Transverse colon (tissue), 4 donors: ENCODE measurements around the gene UBR3. TPM values are rescaled to one million over a fixed set of nuclear protein-coding genes. Genes with fewer than 3 reads are reported as not detected.
A peak's percentile ranks its signal among the peaks of the same experiment; 100 is the strongest.

ENCODE experiments used
- DNase-seq: peaks from one replicate; pipeline ENCODE4 v3.0.0-alpha.2; 2019
- H3K27ac ChIP-seq, 4 donors: fragments of 200-600 bp; sonication (generic); 2 replicates each; pipeline ENCODE4 v1.5.1; 2016 to 2018; ENCODE audit warnings: inconsistent platforms in 4 of 4
- H3K27me3 ChIP-seq: fragments of 200-600 bp; sonication (generic); 2 replicates; pipeline ENCODE4 v1.5.1; 2017; ENCODE audit warnings: inconsistent platforms
- H3K36me3 ChIP-seq, 4 donors: fragments of 200-600 bp; sonication (generic); 2 replicates each; pipeline ENCODE4 v1.5.1; 2017 to 2019; ENCODE audit warnings: inconsistent platforms in 4 of 4
- H3K4me1 ChIP-seq, 4 donors: fragments of 200-600 bp; sonication (generic); 2 replicates each; pipeline ENCODE4 v1.5.1; 2017 to 2020; ENCODE audit warnings: inconsistent platforms in 4 of 4
- H3K4me3 ChIP-seq, 4 donors: fragments of 200-600 bp; sonication (generic); 1 replicate in 1 of 4; 2 replicates in 3 of 4; pipeline versions ENCODE4 v1.5.1 to v1.6.1; 2017 to 2019; ENCODE audit warnings: inconsistent platforms in 4 of 4
- H3K9me3 ChIP-seq, 2 donors: fragments of 200-600 bp; sonication (generic); 2 replicates each; pipeline ENCODE4 v1.5.1; 2017 to 2019; ENCODE audit warnings: inconsistent platforms in 2 of 2
- EP300 ChIP-seq: sonication (generic); formaldehyde crosslinking; IDR thresholded peaks from one replicate; pipeline ENCODE4 v1.6.1; 2017; ENCODE audit warnings: antibody characterized with exemption, low read depth
- POLR2A ChIP-seq: fragments of 450-650 bp; IDR thresholded peaks from one replicate; pipeline ENCODE4 v1.6.1; 2016; ENCODE audit warnings: antibody characterized with exemption, mild to moderate bottlenecking, moderate library complexity
- POLR2AphosphoS5 ChIP-seq, 3 donors: sonication (generic); formaldehyde crosslinking; IDR thresholded peaks; one replicate each; pipeline ENCODE4 v1.6.1; 2016; ENCODE audit warnings: antibody characterized with exemption in 3 of 3
- WGBS, 2 donors: methylation state at CpG; one replicate each; pipeline ENCODE4 v1.1.5; 2018; ENCODE audit warnings: low coverage in 1 of 2; 5-methylcytosine and 5-hydroxymethylcytosine counted together
- in situ Hi-C, 4 donors: fragments of 200-750 bp; cut with MboI; loops; one replicate each; pipeline versions ENCODE4 v1.15.0 to v1.15.1; 2017; ENCODE audit warnings: low sequenced_read_pairs in 3 of 4, low pct_ligation_motif_present in 1 of 4, low pct_unique_long_range_greater_than_20kb in 1 of 4
- intact Hi-C: fragments of 100-400 bp; cut with DNase I; formaldehyde crosslinking; loops from one replicate; pipeline ENCODE4 v1.15.1; 2023; ENCODE audit warnings: low total_unique reads
- total RNA-seq, 4 donors: library from RNA; depleted of rRNA; stranded (reverse); fragments of >200 nt; gene quantifications; one replicate each; pipeline ENCODE4 v1.1.0, GENCODE V29; 2016
- TF ChIP-seq, protein P1 (sequence below), 5 experiments: fragments of 200-600 bp in 3 of 5; fragments of 450-650 bp in 2 of 5; sonication (generic) in 3 of 5; IDR thresholded peaks; 1 replicate in 2 of 5; 2 replicates in 3 of 5; pipeline ENCODE4 v1.5.1; 2016 to 2017; ENCODE audit warnings: antibody characterized with exemption in 5 of 5, inconsistent platforms in 3 of 5, mild to moderate bottlenecking in 2 of 5, moderate library complexity in 1 of 5

UBR3 gene
- total RNA-seq, 4 donors from 2014 or later: 45.2 to 79.0 (median 74.1) TPM

- 100% methylated on average over 1 of the region's 1 CpG; no CpG with 5 or more reads in 1 of the 2 donors for WGBS, 2 donors
- Histone ChIP-seq H3K36me3 (peaks cover 0 to 24% (median 4%) of the 10 kb centered on the region in 4 donors), H3K9me3 (no peaks in the 10 kb centered on the region), H3K27me3 (no peaks in the 10 kb centered on the region), H3K27ac (no peak overlapping the region), H3K4me3 (no peak overlapping the region), H3K4me1 (no peaks in the 10 kb centered on the region)
- no peak for TF ChIP-seq POLR2AphosphoS5 (IDR thresholded peaks at IDR 0.05)
- TF ChIP-seq POLR2A: no peak
- no peak for TF ChIP-seq EP300
- TF ChIP-seq, protein P1, sequence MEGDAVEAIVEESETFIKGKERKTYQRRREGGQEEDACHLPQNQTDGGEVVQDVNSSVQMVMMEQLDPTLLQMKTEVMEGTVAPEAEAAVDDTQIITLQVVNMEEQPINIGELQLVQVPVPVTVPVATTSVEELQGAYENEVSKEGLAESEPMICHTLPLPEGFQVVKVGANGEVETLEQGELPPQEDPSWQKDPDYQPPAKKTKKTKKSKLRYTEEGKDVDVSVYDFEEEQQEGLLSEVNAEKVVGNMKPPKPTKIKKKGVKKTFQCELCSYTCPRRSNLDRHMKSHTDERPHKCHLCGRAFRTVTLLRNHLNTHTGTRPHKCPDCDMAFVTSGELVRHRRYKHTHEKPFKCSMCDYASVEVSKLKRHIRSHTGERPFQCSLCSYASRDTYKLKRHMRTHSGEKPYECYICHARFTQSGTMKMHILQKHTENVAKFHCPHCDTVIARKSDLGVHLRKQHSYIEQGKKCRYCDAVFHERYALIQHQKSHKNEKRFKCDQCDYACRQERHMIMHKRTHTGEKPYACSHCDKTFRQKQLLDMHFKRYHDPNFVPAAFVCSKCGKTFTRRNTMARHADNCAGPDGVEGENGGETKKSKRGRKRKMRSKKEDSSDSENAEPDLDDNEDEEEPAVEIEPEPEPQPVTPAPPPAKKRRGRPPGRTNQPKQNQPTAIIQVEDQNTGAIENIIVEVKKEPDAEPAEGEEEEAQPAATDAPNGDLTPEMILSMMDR (IDR thresholded peaks at IDR 0.05): no peak
- in situ Hi-C loops: no loop called here
- DNase-seq: no peak
- intact Hi-C loops: no loop called here
Observed at GRCh38 chr2:170056900-170057299, 229.6 kb downstream of the UBR3 start.

- no peak for DNase-seq
- Histone ChIP-seq H3K27me3 (no peaks in the 10 kb centered on the region), H3K4me3 (no peak overlapping the region), H3K36me3 (peaks cover 0 to 42% (median 6%) of the 10 kb centered on the region in 4 donors), H3K9me3 (no peaks in the 10 kb centered on the region), H3K4me1 (no peaks in the 10 kb centered on the region), H3K27ac (no peak overlapping the region)
- WGBS, 2 donors: 83 to 94% methylated on average over 2 of the region's 2 CpGs
- TF ChIP-seq POLR2A (no peak), EP300 (no peak), POLR2AphosphoS5 (IDR thresholded peaks at IDR 0.05) (no peak)
- TF ChIP-seq, protein P1 (IDR thresholded peaks at IDR 0.05): no peak
- in situ Hi-C loops: no loop called here
- intact Hi-C loops: no loop called here
Observed at GRCh38 chr2:170063456-170064235, 236.4 kb downstream of the UBR3 start.

DNA sequence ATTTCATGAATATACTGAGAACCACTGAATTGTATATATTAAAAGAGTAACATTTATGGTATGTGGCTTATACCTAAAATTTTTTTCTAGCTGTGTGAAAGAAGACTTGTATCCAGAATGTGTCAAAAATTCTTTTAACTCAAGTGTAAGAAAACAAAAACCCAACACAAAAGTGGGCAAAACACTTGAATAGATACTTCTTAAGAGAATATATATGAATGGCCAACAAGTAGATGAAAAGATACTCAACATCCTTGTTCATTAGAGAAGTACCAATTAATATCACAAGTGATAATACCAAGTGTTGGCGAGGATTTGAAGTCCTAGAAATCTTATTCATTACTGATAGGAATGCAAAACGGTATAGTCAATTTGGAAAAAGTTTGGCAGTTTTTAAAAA lies 243.5 kb downstream of the UBR3 start:
- Histone ChIP-seq H3K4me3 (no peak overlapping the region), H3K9me3 (no peaks in the 10 kb centered on the region), H3K27ac (no peak overlapping the region), H3K36me3 (peaks cover 0 to 40% (median 4%) of the 10 kb centered on the region in 4 donors), H3K27me3 (no peaks in the 10 kb centered on the region), H3K4me1 (peaks cover 0 to 5% (median 0%) of the 10 kb centered on the region in 4 donors)
- DNase-seq: no peak
- in situ Hi-C loops: no loop called here
- WGBS, 2 donors: 100% methylated on average over 2 of the region's 2 CpGs
- intact Hi-C loops: no loop called here
- TF ChIP-seq POLR2A (no peak), EP300 (no peak), POLR2AphosphoS5 (IDR thresholded peaks at IDR 0.05) (no peak)
- TF ChIP-seq, protein P1 (IDR thresholded peaks at IDR 0.05): no peak

GRCh38 chr2:170073288-170073687 lies 246.0 kb downstream of the UBR3 start:
- DNase-seq: peak; percentile 16
- WGBS, 2 donors: 19 to 20% methylated on average over 2 of the region's 2 CpGs
- H3K9me3 ChIP-seq: no peaks in the 10 kb centered on the region
- no peak overlapping the region for H3K4me3 ChIP-seq
- peaks cover 0 to 5% (median 0%) of the 10 kb centered on the region in 4 donors for H3K4me1 ChIP-seq
- TF ChIP-seq POLR2AphosphoS5 (IDR thresholded peaks at IDR 0.05) (no peak), EP300 (no peak), POLR2A (no peak)
- TF ChIP-seq, protein P1 (IDR thresholded peaks at IDR 0.05): no peak
- no peak overlapping the region for H3K27ac ChIP-seq
- H3K36me3 ChIP-seq: peaks cover 0 to 23% (median 0%) of the 10 kb centered on the region in 4 donors
- intact Hi-C loops (no loop called here), in situ Hi-C loops (no loop called here)
- H3K27me3 ChIP-seq: no peaks in the 10 kb centered on the region
